ENCODE measurements around the gene ADAT3. TPM values are rescaled to one million over a fixed set of nuclear protein-coding genes. Genes with fewer than 3 reads are reported as not detected.
"Not testable (repeated sequence)": the region's sequence is repeated elsewhere in the genome, so short reads cannot be mapped to it uniquely, and the experiment has no call there.

ADAT3 gene
- polyA plus RNA-seq, 6 donors from 2014 or later: 1.9 to 6.1 (median 3.6) TPM

DNA sequence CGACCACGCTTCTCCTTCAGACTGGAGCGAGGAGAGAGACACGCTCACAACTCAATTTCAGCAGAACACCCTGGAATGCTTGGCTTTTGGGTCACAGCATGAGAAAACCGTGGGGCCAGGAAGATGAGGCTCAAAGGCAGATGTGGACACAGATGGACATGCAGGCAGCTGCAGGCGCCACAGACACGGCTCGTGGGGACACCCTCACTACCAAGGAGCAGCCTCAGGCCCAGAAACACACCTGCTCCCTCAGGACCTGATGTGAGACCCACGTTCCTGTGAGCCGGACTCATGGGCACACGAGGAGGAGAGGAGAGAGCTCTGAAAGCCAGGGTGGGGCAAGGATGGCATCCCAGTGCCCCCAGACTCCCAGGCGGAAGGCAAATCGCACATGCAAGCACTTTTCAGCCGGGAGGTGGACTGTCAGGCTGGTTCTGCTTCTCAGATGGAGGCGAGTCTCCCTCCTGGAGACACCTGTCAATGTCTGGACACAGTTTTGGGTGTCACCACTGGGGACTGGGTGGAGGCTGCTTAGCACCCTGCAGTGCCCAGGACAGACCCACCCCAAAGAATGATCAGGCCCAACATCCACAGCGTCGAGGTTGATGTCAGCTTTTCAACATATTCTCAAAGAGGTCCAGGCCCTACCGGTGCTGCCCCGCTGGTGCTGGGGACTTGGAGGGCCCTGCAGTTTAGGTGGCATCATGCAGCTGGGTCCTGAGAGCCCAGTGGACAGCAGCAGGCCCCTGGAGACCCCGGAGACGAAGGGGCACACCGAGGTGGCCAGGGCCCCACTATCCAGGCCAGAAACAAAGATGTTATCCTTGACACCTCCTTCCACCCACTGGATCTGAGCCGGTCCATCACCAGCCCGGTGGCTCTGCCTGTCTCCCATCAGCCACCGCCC is 22.2 kb upstream of the ADAT3 start:
- H3K36me3 Mint-ChIP-seq: no peaks in the 10 kb centered on the region
- peak overlapping the region in 5 of 6 donors; percentile 76 to 92 (median 87) for H3K27ac Mint-ChIP-seq
- H3K4me3 Mint-ChIP-seq: peak overlapping the region; percentile 87 to 99 (median 97)
- no peaks in the 10 kb centered on the region for H3K27me3 Mint-ChIP-seq
- H3K9me3 Mint-ChIP-seq: no peaks in the 10 kb centered on the region
- DNase-seq (no peak), ATAC-seq (ENCODE audit: low read depth in 2 of 2) (no peak)
- peaks cover 34 to 41% (median 38%) of the 10 kb centered on the region in 3 donors for H3K4me1 Mint-ChIP-seq

DNA sequence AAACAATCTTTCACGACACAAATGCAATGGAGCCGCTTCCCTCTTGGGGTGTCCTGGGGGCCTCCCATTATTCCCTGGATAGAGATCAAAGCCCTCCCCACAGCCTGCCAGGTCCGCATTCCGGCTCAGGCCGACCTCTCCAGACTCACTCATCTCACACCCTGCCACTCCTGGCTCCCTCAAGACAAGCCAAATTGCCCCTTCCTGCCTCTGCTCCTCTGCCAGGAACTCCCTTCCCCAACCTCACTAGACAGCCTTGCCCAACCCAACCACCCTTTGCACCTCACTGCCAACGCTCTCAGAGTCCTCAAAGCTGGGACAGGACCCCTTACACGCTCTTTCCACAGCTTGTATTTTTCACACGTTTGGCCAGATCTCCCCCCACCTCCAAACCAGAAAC is 21.4 kb upstream of the ADAT3 start:
- peaks cover 34 to 41% (median 38%) of the 10 kb centered on the region in 3 donors for H3K4me1 Mint-ChIP-seq
- no peaks in the 10 kb centered on the region for H3K9me3 Mint-ChIP-seq
- H3K4me3 Mint-ChIP-seq: peak overlapping the region; percentile 87 to 99 (median 97)
- H3K27ac Mint-ChIP-seq: peak overlapping the region; percentile 47 to 98 (median 90)
- ATAC-seq (ENCODE audit: low read depth in 2 of 2) (no peak), DNase-seq (no peak)
- H3K27me3 Mint-ChIP-seq: no peaks in the 10 kb centered on the region
- no peaks in the 10 kb centered on the region for H3K36me3 Mint-ChIP-seq

DNA sequence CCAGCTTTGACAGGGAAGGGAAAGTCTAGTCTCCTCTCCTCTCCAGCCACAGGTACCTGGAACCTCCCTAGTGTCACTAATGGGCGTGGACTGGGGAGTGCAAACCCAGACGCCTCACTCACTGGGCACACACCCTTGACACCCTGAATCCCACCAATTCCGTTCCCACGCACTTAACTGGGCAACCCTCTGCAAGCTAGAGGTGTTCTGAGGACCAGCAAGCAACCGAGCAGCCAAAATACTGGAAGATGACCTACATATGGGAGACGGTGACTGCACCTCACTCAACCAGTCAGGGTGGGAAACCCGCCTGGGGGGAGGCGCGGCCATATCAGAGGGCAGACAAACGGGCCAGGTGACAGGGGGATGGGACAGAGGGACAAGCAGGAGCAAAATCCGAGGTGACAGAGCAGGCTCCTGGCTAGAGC is 20.9 kb upstream of the ADAT3 start:
- Mint-ChIP-seq H3K27me3 (no peaks in the 10 kb centered on the region), H3K36me3 (no peaks in the 10 kb centered on the region), H3K4me1 (peaks cover 34 to 41% (median 38%) of the 10 kb centered on the region in 3 donors), H3K27ac (peak overlapping the region; percentile 87 to 98 (median 95)), H3K4me3 (peak overlapping the region; percentile 87 to 99 (median 97)), H3K9me3 (no peaks in the 10 kb centered on the region)
- no peak for ATAC-seq (ENCODE audit: low read depth in 2 of 2)
- DNase-seq: no peak

DNA sequence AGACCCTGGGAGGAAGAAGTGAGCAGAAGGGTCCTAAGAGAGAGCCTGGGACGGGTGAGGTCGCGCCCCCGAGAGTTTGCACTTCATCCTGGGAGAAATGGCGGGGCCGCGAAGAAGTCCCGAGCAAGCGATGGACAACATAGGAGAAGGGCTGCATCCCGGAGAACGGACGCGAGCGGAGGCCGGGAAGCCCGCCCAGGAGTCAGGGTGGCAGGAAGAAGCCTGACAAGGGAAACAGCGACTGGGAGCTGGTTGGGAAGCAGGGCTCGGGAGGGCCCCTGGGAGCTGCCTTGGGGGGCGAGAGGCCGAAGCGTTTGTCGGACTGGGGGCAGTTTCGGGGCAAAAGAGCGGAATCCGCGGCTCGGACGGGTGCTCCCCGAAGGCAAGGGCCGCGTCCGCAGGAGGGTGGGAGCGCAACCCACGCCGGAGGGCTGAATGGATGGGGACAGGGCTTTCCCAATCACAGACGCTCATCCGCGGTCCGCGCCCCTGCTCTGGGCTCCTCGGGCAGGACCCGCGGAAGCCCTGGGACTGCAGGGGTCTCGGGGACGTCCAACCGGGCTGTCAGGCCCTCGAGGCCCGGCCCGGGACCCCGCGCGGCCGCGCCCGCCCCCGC is 20.4 kb upstream of the ADAT3 start:
- no peaks in the 10 kb centered on the region for H3K9me3 Mint-ChIP-seq
- H3K4me1 Mint-ChIP-seq: peaks cover 34 to 41% (median 38%) of the 10 kb centered on the region in 3 donors
- DNase-seq: no peak
- peak overlapping the region; percentile 87 to 98 (median 95) for H3K27ac Mint-ChIP-seq
- no peaks in the 10 kb centered on the region for H3K36me3 Mint-ChIP-seq
- peak overlapping the region; percentile 87 to 99 (median 97) for H3K4me3 Mint-ChIP-seq
- peak; percentile 12 to 13 for ATAC-seq (ENCODE audit: low read depth in 2 of 2)
- no peaks in the 10 kb centered on the region for H3K27me3 Mint-ChIP-seq

DNA sequence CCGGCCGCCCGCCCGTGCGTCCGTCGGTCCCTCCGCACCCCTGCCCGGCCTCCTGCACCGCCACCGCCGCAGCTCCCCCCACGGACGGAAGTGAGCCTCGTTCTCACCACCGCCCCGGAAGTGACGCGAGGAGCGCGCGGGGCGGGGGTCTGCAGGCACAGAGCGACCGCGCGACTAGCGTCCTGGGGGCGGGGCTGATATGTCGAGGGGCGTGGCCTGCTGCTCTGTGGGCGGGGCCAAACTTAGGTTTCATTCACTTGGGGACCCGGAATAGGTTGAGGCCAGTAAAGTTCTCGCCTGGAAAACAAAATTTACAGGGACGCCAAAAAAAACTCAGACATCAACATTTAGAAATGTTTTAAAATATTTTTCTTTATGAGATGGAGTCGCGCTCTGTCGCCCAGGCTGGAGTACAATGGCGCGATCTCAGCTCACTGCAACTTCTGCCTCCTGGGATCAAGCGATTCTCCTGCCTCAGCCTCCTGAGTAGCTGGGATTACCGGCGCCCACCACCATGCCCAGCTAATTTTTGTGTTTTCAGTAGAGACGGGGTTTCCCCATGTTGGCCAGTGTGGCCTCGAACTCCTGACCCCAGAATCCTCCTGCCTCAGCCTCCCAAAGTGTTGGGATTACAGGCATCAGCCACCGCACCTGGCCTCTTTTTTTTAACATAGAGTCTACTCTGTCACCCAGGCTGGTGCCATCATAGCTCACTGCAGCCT is 19.6 kb upstream of the ADAT3 start, which contains the start of gene ABHD17A:
TSS of gene ABHD17A (minus strand) at position 99 of the 722 bp plus-strand sequence. CDS start 3,930 bp downstream, outside the sequence.
- H3K4me3 Mint-ChIP-seq: peak within 1 kb of the TSS; percentile 87 to 99 (median 97)
- H3K27ac Mint-ChIP-seq: peak within 1 kb of the TSS; percentile 87 to 98 (median 95)
- not testable (repeated sequence) for H3K36me3 Mint-ChIP-seq, H3K27me3 Mint-ChIP-seq, H3K9me3 Mint-ChIP-seq
- DNase-seq (peak; percentile 91), ATAC-seq (ENCODE audit: low read depth in 2 of 2) (peak; percentile 97 to 99)
- peaks cover 38 to 41% (median 39%) of the 10 kb centered on the region in 3 donors for H3K4me1 Mint-ChIP-seq

DNA sequence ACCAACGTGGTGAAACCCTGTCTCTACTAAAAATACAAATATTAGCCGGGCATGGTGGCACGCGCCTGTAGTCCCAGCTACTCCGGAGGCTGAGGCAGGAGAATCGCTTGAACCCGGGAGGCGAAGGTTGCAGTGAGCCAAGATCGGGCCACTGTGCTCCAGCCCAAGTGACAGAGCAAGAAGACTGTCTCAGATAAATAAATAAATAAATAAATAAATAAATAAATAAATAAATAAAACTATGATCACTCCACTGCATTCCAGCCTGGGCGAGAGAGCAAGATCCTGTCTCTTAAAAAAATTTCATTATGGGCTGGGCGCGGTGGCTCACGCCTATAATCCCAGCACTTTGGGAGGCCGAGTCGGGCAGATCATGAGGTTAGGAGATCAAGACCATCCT is 18.8 kb upstream of the ADAT3 start:
- not testable (repeated sequence) for H3K27me3 Mint-ChIP-seq; H3K9me3 Mint-ChIP-seq; DNase-seq; ATAC-seq (ENCODE audit: low read depth in 2 of 2); H3K36me3 Mint-ChIP-seq
- H3K4me3 Mint-ChIP-seq: peak overlapping the region in 4 of 8 donors; percentile 41 to 92 (median 70)
- H3K27ac Mint-ChIP-seq: peak overlapping the region in 1 of 6 donors; percentile 92
- peaks cover 38 to 41% (median 39%) of the 10 kb centered on the region in 3 donors for H3K4me1 Mint-ChIP-seq

DNA sequence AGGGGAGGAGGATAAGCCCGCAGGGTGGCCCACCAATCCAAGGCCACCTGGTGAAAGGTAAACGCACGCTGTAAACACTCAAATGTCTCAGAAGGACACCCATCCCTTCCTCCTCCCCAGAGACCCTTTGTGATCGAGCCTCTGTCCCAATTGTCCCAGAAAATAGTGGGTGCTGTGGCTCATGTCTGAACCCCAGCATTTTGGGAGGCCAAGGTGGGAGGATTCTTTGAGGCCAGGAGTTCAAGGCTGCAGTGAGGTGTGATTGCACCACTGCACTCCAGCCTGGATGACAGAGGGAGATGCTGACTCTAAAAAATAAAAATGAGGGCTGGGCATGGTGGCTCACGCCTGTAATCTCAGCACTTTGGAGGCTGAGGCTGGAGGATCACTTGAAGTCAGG is 16.8 kb upstream of the ADAT3 start:
- H3K9me3 Mint-ChIP-seq: no peaks in the 10 kb centered on the region
- no peaks in the 10 kb centered on the region for H3K36me3 Mint-ChIP-seq
- H3K27me3 Mint-ChIP-seq: no peaks in the 10 kb centered on the region
- ATAC-seq (ENCODE audit: low read depth in 2 of 2) (no peak), DNase-seq (no peak)
- H3K4me1 Mint-ChIP-seq: peaks cover 26 to 44% (median 27%) of the 10 kb centered on the region in 3 donors
- H3K27ac Mint-ChIP-seq: peak overlapping the region in 2 of 6 donors; percentile 41 to 63
- H3K4me3 Mint-ChIP-seq: no peak overlapping the region

DNA sequence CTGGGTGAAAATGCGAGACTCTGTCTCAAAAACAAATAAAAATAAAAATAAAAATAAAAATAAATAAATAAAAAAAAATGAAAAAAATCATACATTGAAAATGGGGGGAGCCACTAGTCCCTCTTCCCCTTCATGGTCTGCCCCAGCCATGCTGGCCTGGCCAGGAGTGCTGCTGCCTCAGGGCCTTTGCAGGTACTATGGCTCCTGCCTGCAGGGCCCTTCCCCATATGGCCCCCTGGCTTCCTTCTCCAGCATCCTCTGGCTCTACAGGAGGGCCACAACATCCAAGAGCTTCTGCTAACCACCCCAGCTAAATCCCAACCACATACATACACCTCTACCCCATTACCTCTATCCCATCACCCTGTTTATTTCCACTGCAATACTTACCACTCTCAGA is 15.3 kb upstream of the ADAT3 start:
- peak overlapping the region in 2 of 6 donors; percentile 27 to 33 for H3K27ac Mint-ChIP-seq
- H3K9me3 Mint-ChIP-seq: no peaks in the 10 kb centered on the region
- peak overlapping the region in 1 of 8 donors; percentile 30 for H3K4me3 Mint-ChIP-seq
- ATAC-seq (ENCODE audit: low read depth in 2 of 2) (no peak), DNase-seq (no peak)
- no peaks in the 10 kb centered on the region for H3K36me3 Mint-ChIP-seq
- no peaks in the 10 kb centered on the region for H3K27me3 Mint-ChIP-seq
- H3K4me1 Mint-ChIP-seq: peaks cover 17 to 42% (median 22%) of the 10 kb centered on the region in 3 donors

DNA sequence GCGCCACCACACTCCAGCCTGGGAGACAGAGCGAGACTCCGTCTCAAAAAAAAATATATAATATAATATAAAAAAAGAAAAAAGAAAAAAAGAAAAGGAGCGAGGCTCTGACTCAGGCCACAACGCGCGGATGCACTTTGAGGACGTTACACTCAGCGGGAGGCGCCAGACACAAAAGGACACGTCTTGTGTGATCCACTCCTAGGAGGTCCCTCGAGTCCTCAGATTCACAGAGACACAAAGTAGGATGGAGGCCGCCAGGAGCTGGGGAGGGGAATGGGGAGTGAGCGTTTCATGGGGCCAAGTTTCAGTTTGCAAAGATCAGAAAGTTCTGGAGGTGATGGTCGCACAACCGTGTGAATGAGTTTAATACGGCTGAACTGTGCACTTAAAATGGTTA is 11.4 kb upstream of the ADAT3 start:
- no peak for DNase-seq
- Mint-ChIP-seq H3K27me3 (no peaks in the 10 kb centered on the region), H3K9me3 (no peaks in the 10 kb centered on the region), H3K36me3 (no peaks in the 10 kb centered on the region), H3K27ac (peak overlapping the region in 4 of 6 donors; percentile 36 to 87 (median 74)), H3K4me3 (peak overlapping the region in 4 of 8 donors; percentile 28 to 75 (median 55)), H3K4me1 (peaks cover 20 to 65% (median 40%) of the 10 kb centered on the region in 3 donors)
- ATAC-seq (ENCODE audit: low read depth in 2 of 2): no peak

DNA sequence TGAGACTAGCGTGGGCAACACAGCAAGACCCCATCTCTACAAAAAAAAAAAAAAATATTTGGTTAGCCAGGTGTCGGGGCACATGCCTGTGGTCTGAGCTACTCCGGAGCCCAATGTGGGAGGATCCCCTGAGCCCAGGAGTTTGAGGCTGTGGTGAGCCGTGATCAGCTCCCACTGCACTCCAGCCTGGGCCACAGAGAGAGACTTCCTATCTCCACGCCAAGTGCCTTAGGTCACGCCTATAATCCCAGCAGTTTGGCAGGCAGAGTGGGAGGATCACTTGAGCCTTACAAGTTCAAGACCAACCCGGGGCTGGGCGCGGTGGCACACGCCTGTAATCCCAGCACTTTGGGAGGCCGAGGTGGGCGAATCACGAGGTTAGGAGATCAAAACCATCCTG is 8.7 kb upstream of the ADAT3 start:
- peak overlapping the region in 4 of 6 donors; percentile 86 to 99 (median 93) for H3K27ac Mint-ChIP-seq
- no peaks in the 10 kb centered on the region for H3K27me3 Mint-ChIP-seq
- no peaks in the 10 kb centered on the region for H3K36me3 Mint-ChIP-seq
- peak overlapping the region; percentile 83 to 96 (median 92) for H3K4me3 Mint-ChIP-seq
- no peak for ATAC-seq (ENCODE audit: low read depth in 2 of 2)
- DNase-seq: no peak
- H3K9me3 Mint-ChIP-seq: no peaks in the 10 kb centered on the region
- H3K4me1 Mint-ChIP-seq: peaks cover 16 to 72% (median 44%) of the 10 kb centered on the region in 3 donors

DNA sequence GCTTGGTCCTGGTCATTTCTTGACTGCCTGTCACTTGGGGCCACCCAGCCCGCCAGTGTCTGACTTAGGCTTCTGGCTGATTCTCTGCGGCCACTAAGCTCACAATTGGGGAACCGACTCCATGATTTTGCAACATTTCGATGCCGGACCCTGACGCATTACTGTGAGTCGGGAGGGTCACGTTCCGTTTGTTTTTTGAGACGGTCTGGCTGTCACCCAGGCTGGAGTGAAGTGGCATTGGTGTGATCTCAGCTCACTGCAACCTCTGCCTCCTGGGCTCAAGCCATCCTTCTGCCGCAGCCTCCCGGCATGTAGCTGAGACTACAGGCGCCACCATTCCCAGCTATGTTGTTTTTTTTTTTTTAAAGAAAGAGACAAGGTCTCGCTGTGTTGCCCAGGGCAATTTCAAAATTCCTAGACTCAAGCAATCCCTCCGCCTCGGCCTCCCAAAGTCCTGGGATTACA is 3.2 kb upstream of the ADAT3 start:
- Mint-ChIP-seq H3K9me3 (no peaks in the 10 kb centered on the region), H3K27ac (peak overlapping the region in 1 of 6 donors; percentile 30), H3K4me3 (no peak overlapping the region), H3K36me3 (no peaks in the 10 kb centered on the region), H3K4me1 (peaks cover 26 to 62% (median 56%) of the 10 kb centered on the region in 3 donors), H3K27me3 (no peaks in the 10 kb centered on the region)
- no peak for ATAC-seq (ENCODE audit: low read depth in 2 of 2)
- DNase-seq: no peak

DNA sequence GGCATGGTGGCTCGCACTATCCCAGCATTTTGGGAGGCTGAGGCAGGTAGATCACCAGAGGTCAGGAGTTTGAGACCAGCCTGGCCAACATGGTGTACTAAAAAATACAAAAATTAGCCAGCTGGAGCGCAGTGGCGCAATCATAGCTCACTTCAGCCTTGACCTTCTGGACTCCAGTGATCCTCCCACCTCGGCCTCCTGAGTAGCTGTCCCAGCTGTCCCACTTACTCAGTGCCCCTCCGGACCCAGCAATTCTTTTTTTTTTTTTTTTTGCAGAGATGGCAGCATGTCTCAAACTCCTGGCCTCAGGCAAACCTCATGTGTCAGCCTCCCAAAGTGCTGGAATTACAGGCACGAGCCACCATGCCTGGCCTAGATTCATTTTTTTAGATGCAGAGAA is 2.3 kb upstream of the ADAT3 start:
- DNase-seq (no peak), ATAC-seq (ENCODE audit: low read depth in 2 of 2) (no peak)
- Mint-ChIP-seq H3K9me3 (no peaks in the 10 kb centered on the region), H3K27ac (peak overlapping the region; percentile 66 to 99 (median 80)), H3K4me1 (peaks cover 20 to 57% (median 57%) of the 10 kb centered on the region in 3 donors), H3K4me3 (peak overlapping the region; percentile 58 to 86 (median 84)), H3K27me3 (no peaks in the 10 kb centered on the region), H3K36me3 (no peaks in the 10 kb centered on the region)

DNA sequence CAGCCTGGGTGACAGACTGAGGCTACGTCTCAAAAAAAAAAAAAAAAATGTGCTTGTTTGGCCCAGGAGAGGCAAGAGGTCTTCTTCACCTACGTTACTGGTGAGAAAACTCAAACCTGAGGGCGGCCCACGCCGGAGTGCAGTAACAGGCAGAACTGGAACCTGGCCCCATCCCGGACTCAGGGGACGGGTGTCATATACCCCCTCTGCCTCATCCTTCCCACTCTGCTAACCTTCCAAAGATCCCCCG is 414 bp upstream of the ADAT3 start:
- Mint-ChIP-seq H3K9me3 (no peaks in the 10 kb centered on the region), H3K27me3 (no peaks in the 10 kb centered on the region), H3K36me3 (no peaks in the 10 kb centered on the region), H3K4me3 (peak overlapping the region; percentile 85 to 90 (median 86)), H3K27ac (peak overlapping the region; percentile 89 to 99 (median 95)), H3K4me1 (peaks cover 34 to 60% (median 58%) of the 10 kb centered on the region in 3 donors)
- no peak for DNase-seq
- peak; percentile 2 to 3 for ATAC-seq (ENCODE audit: low read depth in 2 of 2)

Data from naive B cell (primary cell).